HepG2 (cell line): Measurements from ENCODE around the gene MRFAP1L1. TPM values are rescaled to one million over a fixed set of nuclear protein-coding genes. Genes with fewer than 3 reads are reported as not detected.

ENCODE experiments used
- ATAC-seq: fragments of 200-7000 bp; cut with Tn5 transposase; 3 replicates; pipeline ENCODE4 v1.9.1; 2020; ENCODE audit warnings: mild to moderate bottlenecking, moderate library complexity
- BruUV-seq: library from RNA; stranded (reverse); fragments of 400-500 nt; replicated peaks from 2 replicates; lab custom pipeline; 2021; lab: Mats Ljungman, UMichigan
- CTCF ChIA-PET: fragments of 300-600 bp; formaldehyde crosslinking; extraction: SDS; loops from one replicate; lab custom pipeline; 2021; ENCODE audit warnings: low total read pairs, inconsistent platforms, low intra/inter-chr PET ratio; lab: Yijun Ruan, JAX
- POLR2A ChIA-PET: fragments of 350-600 bp; sonication (Branson Sonifier 250); formaldehyde crosslinking; loops from one replicate; lab custom pipeline; 2020; ENCODE audit warnings: antibody characterized with exemption, inconsistent platforms; lab: Yijun Ruan, JAX
- DNase-seq: peaks from one replicate; pipeline ENCODE4 v3.0.0-alpha.2; 2015; ENCODE audit warnings: low spot score
- FAIRE-seq: peaks from 3 replicates; lab custom pipeline; 2011; peaks lifted over from hg19 to GRCh38; lab: Jason Lieb, UNC
- H2AFZ ChIP-seq: one replicate; pipeline ENCODE4 v1.6.1; 2011; ENCODE audit warnings: low read length, inconsistent platforms
- H3K27ac ChIP-seq: fragments of 300-600 bp; 3 replicates; pipeline ENCODE4 v1.8.0; 2011; ENCODE audit warnings: mixed run types, mild to moderate bottlenecking, mixed read lengths, low read length, inconsistent platforms; ENCODE audit not compliant: insufficient read depth; ENCODE audit errors: extremely low read length
- H3K27me3 ChIP-seq, 2 experiments: fragments of 200-600 bp in 1 of 2; 2 replicates in 1 of 2; 3 replicates in 1 of 2; pipeline versions ENCODE4 v1.6.0 to v1.8.0; 2011; ENCODE audit warnings: low read length in 2 of 2, mild to moderate bottlenecking in 2 of 2, moderate library complexity in 2 of 2, inconsistent platforms in 1 of 2; ENCODE audit not compliant: insufficient read depth in 2 of 2, control insufficient read depth in 1 of 2
- H3K36me3 ChIP-seq, 2 experiments: fragments of 200-600 bp in 1 of 2; replicated peaks in 1 of 2; 2 replicates in 1 of 2; 3 replicates in 1 of 2; pipeline versions ENCODE4 v1.5.1 to v1.8.0; 2011; ENCODE audit warnings: low read length in 2 of 2, inconsistent platforms in 1 of 2; ENCODE audit not compliant: insufficient read depth in 2 of 2, control insufficient read depth in 1 of 2
- H3K4me1 ChIP-seq: 2 replicates; pipeline ENCODE4 v1.5.1; 2012; ENCODE audit warnings: low read length, inconsistent platforms; ENCODE audit not compliant: insufficient read depth
- H3K4me2 ChIP-seq: 2 replicates; pipeline ENCODE4 v1.6.0; 2011; ENCODE audit warnings: low read depth, low read length, inconsistent platforms
- H3K4me3 ChIP-seq, 3 experiments: fragments of 200-600 bp in 1 of 3; sonication (generic), shearing (Covaris generic) in 1 of 3; replicated peaks in 1 of 3; 2 replicates each; pipeline ENCODE4 v1.5.1; 2011 to 2016; ENCODE audit warnings: low read length in 3 of 3, inconsistent platforms in 2 of 3, low read depth in 2 of 3, mild to moderate bottlenecking in 2 of 3, control low read depth in 1 of 3, mixed read lengths in 1 of 3; ENCODE audit not compliant: insufficient read depth in 1 of 3
- H3K79me2 ChIP-seq: one replicate; pipeline ENCODE4 v1.6.1; 2011; ENCODE audit warnings: low read length, inconsistent platforms; ENCODE audit not compliant: insufficient read depth
- H3K9ac ChIP-seq: 2 replicates; pipeline ENCODE4 v1.6.0; 2011; ENCODE audit warnings: mild to moderate bottlenecking, low read depth, low read length, inconsistent platforms; ENCODE audit not compliant: insufficient read depth
- H3K9me3 ChIP-seq: 2 replicates; pipeline ENCODE4 v1.5.1; 2012; ENCODE audit warnings: mild to moderate bottlenecking, low read length
- H4K20me1 ChIP-seq: 2 replicates; pipeline ENCODE4 v1.6.0; 2011; ENCODE audit warnings: inconsistent platforms, mild to moderate bottlenecking, low read length, moderate library complexity; ENCODE audit not compliant: insufficient read depth
- ARID5B ChIP-seq: IDR thresholded peaks from 2 replicates; pipeline ENCODE4 v1.4.0; 2020; ENCODE audit warnings: mild to moderate bottlenecking, missing genetic modification reagents
- FOSL1 ChIP-seq: sonication (generic); formaldehyde crosslinking; IDR thresholded peaks from 2 replicates; pipeline ENCODE4 v1.9.0; 2021; ENCODE audit warnings: missing genetic modification reagents, borderline replicate concordance
- ISL2 ChIP-seq: sonication (generic); formaldehyde crosslinking; IDR thresholded peaks from 2 replicates; pipeline ENCODE4 v1.5.0; 2020; ENCODE audit warnings: missing genetic modification reagents
- MED13 ChIP-seq: sonication (generic); formaldehyde crosslinking; IDR thresholded peaks from 2 replicates; pipeline ENCODE4 v1.5.0; 2020; ENCODE audit warnings: missing genetic modification reagents
- NCOA1 ChIP-seq: sonication (generic); formaldehyde crosslinking; IDR thresholded peaks from 2 replicates; pipeline ENCODE4 v1.9.0; 2021; ENCODE audit warnings: missing genetic modification reagents
- NCOA2 ChIP-seq: sonication (generic); formaldehyde crosslinking; IDR thresholded peaks from 2 replicates; pipeline ENCODE4 v1.8.0; 2022; ENCODE audit warnings: inconsistent platforms
- NR2F1 ChIP-seq, 2 experiments: fragments of 450-650 bp in 1 of 2; formaldehyde crosslinking in 1 of 2; IDR thresholded peaks; 2 replicates each; pipeline versions ENCODE4 v1.5.0 to v1.6.1; 2016 to 2020; ENCODE audit warnings: mild to moderate bottlenecking in 1 of 2, missing compliant biosample characterization in 1 of 2, missing genetic modification reagents in 1 of 2, moderate library complexity in 1 of 2
- PAF1 ChIP-seq: IDR thresholded peaks from 2 replicates; pipeline ENCODE4 v1.6.1; 2016; ENCODE audit warnings: missing genetic modification reagents, missing compliant biosample characterization
- SALL1 ChIP-seq: sonication (generic); formaldehyde crosslinking; IDR thresholded peaks from 2 replicates; pipeline ENCODE4 v1.8.0; 2022; ENCODE audit warnings: mild to moderate bottlenecking, missing genetic modification reagents
- SALL2 ChIP-seq: sonication (generic); formaldehyde crosslinking; IDR thresholded peaks from 2 replicates; pipeline ENCODE4 v1.8.1; 2023; ENCODE audit warnings: mild to moderate bottlenecking, missing genetic modification reagents, inconsistent platforms
- U2AF1 ChIP-seq: fragments of 200-400 bp; formaldehyde crosslinking; optimal IDR thresholded peaks from 2 replicates; pipeline ENCODE3; 2017; ENCODE audit warnings: mild to moderate bottlenecking, low read depth, low read length
- ZFP36 ChIP-seq: fragments of 150-350 bp; IDR thresholded peaks from 2 replicates; pipeline ENCODE4 v1.6.1; 2018; ENCODE audit warnings: borderline replicate concordance, low read length, low read depth; ENCODE audit not compliant: partially characterized antibody
- ZNF280D ChIP-seq: sonication (generic); formaldehyde crosslinking; IDR thresholded peaks from 2 replicates; pipeline ENCODE4 v1.5.1; 2020; ENCODE audit warnings: mild to moderate bottlenecking, missing genetic modification reagents
- ZNF639 ChIP-seq: conservative IDR thresholded peaks from 2 replicates; pipeline ENCODE4 v1.6.1; 2018; ENCODE audit warnings: missing genetic modification reagents
- whole genome bisulfite sequencing: methylation state at CpG from one replicate; pipeline ENCODE4 v1.1.6; 2017; ENCODE audit warnings: low lambda C conversion rate; 5-methylcytosine and 5-hydroxymethylcytosine counted together
- in situ Hi-C: cut with HindIII; loops from 2 replicates; pipeline ENCODE4 v1.10.0; 2017; ENCODE audit warnings: low pct_unique_long_range_greater_than_20kb; ENCODE audit not compliant: extremely low pct_ligation_motif_present
- intact Hi-C: fragments of 100-400 bp; cut with micrococcal nuclease; formaldehyde crosslinking; loops from one replicate; pipeline ENCODE4 v1.10.0; 2022; ENCODE audit not compliant: unreplicated experiment
- polyA plus RNA-seq, 8 experiments: library from polyadenylated mRNA; depleted of rRNA in 3 of 8; stranded (reverse) in 7 of 8; unstranded in 1 of 8; fragments of >200 nt; fragmentation: Illumina TruSeq in 4 of 8; extraction: Trizol in 4 of 8; gene quantifications; 2 replicates each; pipeline versions ENCODE4 v1.2.1 to v1.2.3, GENCODE V29; 2011 to 2016; ENCODE audit warnings: low read depth in 4 of 8, missing spikeins in 1 of 8, mixed read lengths in 1 of 8; ENCODE audit not compliant: insufficient read depth in 1 of 8
- total RNA-seq, 5 experiments: library from RNA; depleted of rRNA; stranded (reverse); fragments of >200 nt; fragmentation: Illumina TruSeq; extraction: Trizol; gene quantifications; 2 replicates each; pipeline ENCODE4 v1.2.3, GENCODE V29; 2016; ENCODE audit warnings: low read depth in 1 of 5

MRFAP1L1 gene
- total and polyA plus RNA-seq, 2 of the 13 experiments (the other 11 are each of a cell fraction or from before 2014, with no cell fraction given), result 44.8 to 76.6 TPM

GRCh38 chr4:6673660-6674499 lies 35.8 kb downstream of the MRFAP1L1 start:
- Histone ChIP-seq H3K27me3 (no peaks in the 10 kb centered on the region), H3K9me3 (no peaks in the 10 kb centered on the region), H3K79me2 (peaks cover 33% of the 10 kb centered on the region), H3K4me2 (peak overlapping the region; percentile 91), H2AFZ (no peak overlapping the region), H3K9ac (peak overlapping the region; percentile 75), H4K20me1 (peaks cover 14% of the 10 kb centered on the region), H3K27ac (peak overlapping the region; percentile 91), H3K4me3 (peak overlapping the region; percentile 61 to 78 (median 68); a peak in 5 of 6 replicates), H3K4me1 (peaks cover 41% of the 10 kb centered on the region), H3K36me3 (peaks cover 0 to 13% of the 10 kb centered on the region in 2 experiments; a peak in 3 of 5 replicates)
- WGBS, result 7% methylated on average over 25 of the region's 89 CpGs
- in situ Hi-C loops, result no loop called here
- peak; percentile 90 for DNase-seq
- CTCF ChIA-PET, result interaction anchor here (1.6 to 3.0 kb wide), 2 partner anchors 14 to 17 kb away, joined by 4 to 10 read pairs; no protein-coding TSS in a partner anchor
- peak; percentile 77 for ATAC-seq
- POLR2A ChIA-PET, result interaction anchor here (1.0 to 7.2 kb wide), 37 partner anchors 8 to 400 kb away, joined by 3 to 122 read pairs (median 6); partner anchors contain the start of genes BLOC1S4, MAN2B2, MRFAP1 and MRFAP1L1
- FAIRE-seq, result peak; percentile 94
- TSS peak; percentile 78 for BruUV-seq
- intact Hi-C loops, result loop anchor here (1.0 to 2.0 kb wide), 2 partner anchors 15 to 36 kb away; no protein-coding TSS in a partner anchor
- TF ChIP-seq PAF1 (CRISPR knock-in tag) (no peak), ISL2 (CRISPR knock-in tag) (no peak), SALL2 (CRISPR knock-in tag) (peak; percentile 64), NCOA1 (CRISPR knock-in tag) (no peak), ZFP36 (no peak), ARID5B (CRISPR knock-in tag) (peak; percentile 16; the same call in 1 of the 2 replicates), ZNF280D (CRISPR knock-in tag) (peak; percentile 73; the same call in 1 of the 2 replicates), FOSL1 (CRISPR knock-in tag) (no peak), SALL1 (peak; percentile 77), ZNF639 (peak; percentile 69; the same call in 1 of the 2 replicates), U2AF1 (no peak), NCOA2 (CRISPR knock-in tag) (peak; percentile 54; the same call in 1 of the 2 replicates), MED13 (0 out of 2 replicates have a peak, but pooled peaks have one; percentile 18), NR2F1 (CRISPR knock-in tag; IDR thresholded peaks at IDR 0.05) (peak in 1 of 2 experiments; percentile 26; a peak in 1 of 4 replicates)
